DMS114 treated with DMSO at 0.1 percent for 48 hours (cell line): ENCODE measurements around the gene IRX3.

Source experiments
- DNase-seq: peaks from one replicate; lab custom pipeline; 2025; ENCODE audit not compliant: unreplicated experiment; lab: John Stamatoyannopoulos, UW

The IRX3 gene

GRCh38 chr16:54286366-54287130, at the start of gene IRX3:
IRX3 (minus strand) TSS chr16:54286787; CDS start chr16:54286050, 737 bp downstream.
- DNase-seq: peak; percentile 86

GRCh38 chr16:54335230-54335629, 48.6 kb upstream of the IRX3 start:
- DNase-seq: no peak

DNA sequence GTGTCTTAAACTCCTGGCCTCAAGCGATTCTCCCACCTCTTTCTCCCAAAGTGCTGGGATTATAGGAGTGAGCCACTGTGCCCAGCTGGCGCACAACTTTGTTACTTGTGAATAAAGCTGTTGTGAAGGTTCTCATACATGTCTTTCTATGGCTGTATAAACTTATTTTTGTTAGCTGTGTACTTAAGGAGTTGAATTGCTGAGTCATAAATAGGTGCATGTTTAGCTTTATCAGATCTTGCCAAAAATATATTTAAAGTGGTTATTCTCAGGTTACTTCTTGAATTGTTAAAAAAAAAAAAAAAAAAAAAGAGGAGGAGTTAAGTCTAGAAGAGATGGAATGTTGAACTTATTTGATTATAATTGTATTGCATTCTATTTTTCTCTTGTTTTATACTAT, 47.6 kb upstream of the IRX3 start:
- DNase-seq: no peak

DNA sequence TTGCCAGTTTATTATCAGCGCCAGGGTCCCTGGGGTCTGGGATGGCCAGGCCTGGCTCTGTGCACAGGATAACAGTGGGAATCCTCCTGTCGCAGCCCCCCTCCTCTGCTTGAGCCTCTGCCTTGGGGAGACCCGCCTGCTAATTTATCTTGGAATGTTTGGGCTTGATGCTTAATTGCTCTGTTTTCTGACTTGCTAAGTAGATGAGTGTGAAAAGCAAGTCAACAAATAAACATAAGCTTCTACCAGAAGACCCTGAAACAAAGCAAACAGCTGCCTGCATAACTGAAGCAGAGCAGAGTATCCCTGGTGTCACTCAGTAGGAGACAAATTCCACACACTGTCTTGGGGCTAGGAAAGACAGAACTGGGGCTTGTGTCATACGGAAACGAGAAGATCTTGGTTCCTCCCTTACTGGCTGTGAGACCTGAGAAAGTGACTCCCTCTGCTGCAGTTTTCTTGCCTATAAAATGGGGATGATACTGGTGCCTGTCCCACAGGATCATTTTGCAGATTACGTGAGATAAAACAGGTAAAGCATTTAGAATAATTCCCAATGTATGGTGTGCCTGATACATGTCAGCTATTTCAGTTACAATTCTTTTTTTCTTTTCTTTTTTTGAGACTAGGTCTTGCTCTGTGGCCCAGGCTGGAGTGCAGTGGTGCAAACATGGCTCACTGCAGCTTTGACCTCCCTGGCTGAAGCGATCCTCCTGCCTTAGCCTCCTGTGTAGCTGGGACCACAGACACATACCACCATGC, 44.8 kb upstream of the IRX3 start:
- DNase-seq: no peak

DNA sequence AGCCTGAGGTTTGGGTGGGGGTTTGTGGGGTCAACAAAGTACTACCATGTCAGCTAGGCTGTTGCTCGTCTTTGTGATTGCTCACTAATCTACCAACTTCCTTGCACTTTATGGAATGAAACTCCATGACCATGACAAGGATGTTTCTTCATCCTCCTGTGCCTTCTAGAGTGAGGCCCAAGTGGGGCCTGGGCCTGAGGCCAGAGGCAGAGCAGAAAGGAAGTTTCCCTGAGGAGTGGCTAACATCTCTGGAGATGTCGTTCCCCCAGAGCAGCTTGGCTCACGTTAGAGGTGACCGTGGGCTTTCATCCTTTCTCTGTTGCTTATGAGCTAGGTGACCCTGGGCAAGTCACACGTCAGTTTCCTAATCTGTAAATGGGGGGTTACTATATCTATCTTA, 41.0 kb upstream of the IRX3 start:
- DNase-seq: no peak

DNA sequence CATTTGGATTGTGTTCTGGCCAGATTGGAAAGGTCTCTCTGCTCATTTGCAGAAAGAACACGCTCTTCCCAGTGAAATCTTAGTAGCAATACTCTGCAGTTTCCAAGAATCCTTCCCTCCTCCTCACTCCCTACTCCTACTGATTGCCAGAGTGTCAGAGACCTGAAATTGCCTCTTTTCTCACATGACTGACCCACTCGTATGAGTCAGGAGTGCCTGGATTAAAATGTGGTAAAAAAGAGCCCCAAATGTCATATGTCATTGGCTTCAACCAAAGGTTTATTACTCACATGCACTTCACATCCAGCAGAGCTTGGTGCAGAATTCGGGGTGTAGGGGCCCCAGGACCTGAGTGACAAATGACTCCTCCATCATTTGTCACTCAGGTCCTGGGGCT, 39.7 kb upstream of the IRX3 start:
- no peak for DNase-seq

DNA sequence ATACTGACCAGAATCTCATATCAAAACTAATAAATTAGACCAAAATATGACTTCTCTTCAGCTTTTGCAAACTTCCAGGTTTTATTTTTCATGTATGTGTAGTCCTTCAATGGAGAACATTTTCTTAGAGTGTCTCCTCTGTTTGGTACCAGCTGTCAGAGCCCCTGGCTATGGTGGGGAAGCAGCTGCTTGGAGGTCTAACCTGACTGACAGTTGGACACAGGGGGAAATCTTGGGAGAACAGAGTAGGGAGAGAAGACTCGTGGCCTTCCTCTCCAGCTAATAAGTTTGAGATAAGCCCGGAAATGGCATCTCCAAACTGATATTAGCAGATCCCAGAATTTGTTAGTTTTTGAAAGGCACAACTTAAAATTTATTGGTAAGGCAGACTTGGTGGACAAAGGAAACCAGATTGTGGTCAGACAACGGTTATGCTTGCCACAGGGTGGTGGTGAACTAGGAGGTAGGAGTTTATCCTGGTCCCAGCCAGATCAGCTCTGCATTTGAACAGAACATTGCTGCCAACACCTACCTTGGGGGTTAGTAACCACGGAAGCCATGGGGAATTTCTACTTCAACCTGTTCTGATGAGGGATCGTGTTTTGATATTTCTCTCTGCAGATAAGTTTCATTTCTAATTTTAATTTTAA, 39.2 kb upstream of the IRX3 start:
- no peak for DNase-seq

DNA sequence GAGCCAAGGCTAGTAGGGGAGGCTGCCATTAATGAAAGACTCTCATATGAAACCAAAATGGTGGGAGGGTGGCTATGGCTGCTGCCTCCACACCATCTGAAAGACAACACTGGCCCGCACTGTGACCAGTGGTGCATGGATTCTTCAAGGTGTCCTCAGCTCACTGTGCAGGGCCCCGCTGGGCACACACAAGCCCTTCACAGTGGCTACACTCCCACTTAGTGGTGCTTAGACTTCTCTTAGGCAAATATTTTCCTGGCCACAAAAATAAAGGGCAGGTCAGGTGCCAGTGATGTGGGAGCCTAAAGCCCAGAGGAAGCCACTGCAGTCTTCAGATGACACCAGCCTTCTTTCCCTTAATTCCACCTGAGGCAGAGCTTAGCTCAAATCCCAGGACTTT, 38.1 kb upstream of the IRX3 start:
- no peak for DNase-seq

GRCh38 chr16:54320697-54321340, 34.2 kb upstream of the IRX3 start:
- DNase-seq: no peak

- no peak for DNase-seq
Observed at GRCh38 chr16:54318941-54319340, 32.4 kb upstream of the IRX3 start.

GRCh38 chr16:54317101-54317611, 30.6 kb upstream of the IRX3 start:
- no peak for DNase-seq

DNA sequence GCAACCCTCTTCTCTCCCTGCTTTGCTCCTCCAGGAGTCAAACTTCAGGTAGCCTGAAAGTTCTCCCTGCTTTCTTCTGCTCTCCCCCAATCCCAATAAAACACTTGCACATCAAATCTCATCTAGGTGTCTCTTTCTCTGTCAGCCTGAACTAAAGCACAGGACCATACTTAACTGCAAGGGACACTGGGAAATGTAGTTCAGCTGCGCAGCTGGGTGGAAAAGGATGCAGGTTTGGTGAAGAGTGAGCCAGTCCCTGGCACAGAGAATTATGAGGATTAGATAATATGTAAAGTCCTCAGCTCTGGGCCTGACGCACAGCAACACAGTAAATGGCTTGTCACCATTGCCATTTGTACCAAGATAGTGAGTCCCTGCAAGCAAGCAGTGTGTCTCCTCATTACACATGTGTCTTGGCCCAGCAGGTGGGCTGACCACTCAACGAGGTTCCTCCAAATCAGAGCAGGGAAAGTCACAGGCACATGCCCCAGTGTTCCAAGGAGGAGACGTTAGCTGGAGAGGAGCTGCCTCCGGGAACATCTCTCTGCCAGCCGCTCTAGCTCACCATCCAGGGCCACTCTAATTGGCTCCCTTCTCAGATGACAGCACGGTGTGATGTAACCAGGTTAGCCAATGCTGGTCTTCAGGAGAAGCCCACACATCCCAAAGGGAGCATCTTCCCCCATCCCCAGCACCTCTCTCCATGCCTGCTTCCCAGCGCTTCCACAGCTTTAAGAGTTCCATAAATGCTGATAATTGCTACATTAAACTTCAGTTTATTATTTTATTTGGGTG, 29.7 kb upstream of the IRX3 start:
- no peak for DNase-seq

DNA sequence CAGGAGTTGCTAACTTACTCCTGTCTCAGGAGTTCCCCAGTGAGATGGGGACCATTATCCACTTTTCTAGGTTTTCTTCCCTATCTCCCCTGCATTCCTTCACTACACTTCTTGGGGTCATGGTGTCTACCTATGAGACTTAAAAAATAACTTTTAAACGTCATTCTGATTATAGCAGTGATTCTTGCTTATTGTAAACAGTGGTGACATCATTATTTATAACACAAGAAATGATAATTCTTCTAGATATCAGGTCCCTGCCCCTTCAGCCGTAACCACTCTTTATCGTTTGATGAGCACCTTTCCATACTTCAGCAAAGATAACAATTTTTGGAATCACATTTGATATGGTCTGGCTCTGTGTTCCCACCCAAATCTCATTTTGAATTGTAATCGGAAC, 27.2 kb upstream of the IRX3 start:
- DNase-seq: no peak

- DNase-seq: no peak
Observed at GRCh38 chr16:54312502-54312991, 26.0 kb upstream of the IRX3 start.

GRCh38 chr16:54309341-54309740, 22.8 kb upstream of the IRX3 start:
- DNase-seq: no peak

DNA sequence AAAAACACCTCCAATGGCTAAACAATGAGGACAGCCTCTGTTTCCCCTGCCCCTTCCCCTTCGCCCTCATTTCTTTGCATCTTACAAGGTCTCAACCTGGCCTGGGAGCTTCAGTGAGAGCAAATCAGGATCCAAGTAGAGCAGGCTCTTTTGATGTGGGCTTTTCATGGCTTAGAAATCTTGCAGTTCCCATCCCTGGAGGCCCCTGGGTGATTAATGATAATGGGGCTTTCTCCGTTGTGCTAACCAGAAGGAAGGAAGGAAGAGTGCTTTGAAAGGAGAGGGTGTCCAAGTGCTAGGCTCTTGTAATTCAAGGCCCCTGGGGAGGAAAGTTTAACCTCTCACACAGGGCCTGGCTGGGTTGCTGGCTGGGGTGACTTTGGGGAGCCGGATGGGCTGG, 18.5 kb upstream of the IRX3 start:
- DNase-seq: no peak

GRCh38 chr16:54303613-54304012, 17.0 kb upstream of the IRX3 start:
- DNase-seq: no peak

GRCh38 chr16:54297154-54297553, 10.6 kb upstream of the IRX3 start:
- no peak for DNase-seq

DNA sequence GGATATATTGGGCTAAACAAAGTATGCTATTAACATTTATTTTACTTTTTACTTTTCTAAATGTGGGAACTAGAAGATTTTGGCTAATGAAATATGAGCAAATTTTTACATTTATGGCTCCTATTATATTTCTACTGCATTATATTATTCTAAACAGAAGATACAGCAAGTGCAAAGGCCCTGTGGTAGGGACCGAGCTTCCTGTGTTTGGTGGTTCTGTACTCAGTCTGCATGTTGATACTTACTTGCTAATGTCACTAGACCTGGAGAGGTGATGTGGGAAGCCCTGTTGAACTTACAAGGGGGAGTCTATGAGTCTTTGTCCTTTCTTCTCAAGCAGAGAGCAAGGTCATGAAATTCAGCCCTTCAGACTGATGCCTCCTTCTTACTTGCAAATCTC, 10.0 kb upstream of the IRX3 start:
- no peak for DNase-seq
